Measurements from ENCODE around the gene JAKMIP3. TPM values are rescaled to one million over a fixed set of nuclear protein-coding genes. Genes with fewer than 3 reads are reported as not detected.

Gene JAKMIP3
- total and polyA plus RNA-seq, 9 of the 15 experiments (the other 6 are each of a cell fraction or from before 2014, with no cell fraction given), result 0.04 TPM; not detected in 8

DNA sequence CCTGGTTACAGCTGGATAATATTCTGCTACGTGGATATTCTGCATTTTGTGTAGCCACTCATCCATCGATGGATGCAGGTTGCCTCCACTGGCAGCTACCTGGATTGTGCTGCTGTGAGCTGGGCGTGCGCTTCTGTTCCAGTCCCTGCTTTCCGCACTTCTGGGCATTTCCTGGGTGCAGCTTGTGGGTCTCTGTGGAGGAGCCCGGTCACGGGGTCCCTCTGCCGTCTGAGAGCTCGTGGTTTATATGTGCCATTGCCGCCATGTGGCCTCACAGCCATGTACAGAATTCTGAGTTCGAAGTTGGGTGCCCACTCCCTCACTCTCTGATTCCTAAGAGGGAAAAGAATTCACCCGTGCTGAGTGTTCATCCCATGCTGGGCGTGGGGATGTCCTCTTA, 38.3 kb downstream of the JAKMIP3 start (continued):
- TF ChIP-seq, protein P1, sequence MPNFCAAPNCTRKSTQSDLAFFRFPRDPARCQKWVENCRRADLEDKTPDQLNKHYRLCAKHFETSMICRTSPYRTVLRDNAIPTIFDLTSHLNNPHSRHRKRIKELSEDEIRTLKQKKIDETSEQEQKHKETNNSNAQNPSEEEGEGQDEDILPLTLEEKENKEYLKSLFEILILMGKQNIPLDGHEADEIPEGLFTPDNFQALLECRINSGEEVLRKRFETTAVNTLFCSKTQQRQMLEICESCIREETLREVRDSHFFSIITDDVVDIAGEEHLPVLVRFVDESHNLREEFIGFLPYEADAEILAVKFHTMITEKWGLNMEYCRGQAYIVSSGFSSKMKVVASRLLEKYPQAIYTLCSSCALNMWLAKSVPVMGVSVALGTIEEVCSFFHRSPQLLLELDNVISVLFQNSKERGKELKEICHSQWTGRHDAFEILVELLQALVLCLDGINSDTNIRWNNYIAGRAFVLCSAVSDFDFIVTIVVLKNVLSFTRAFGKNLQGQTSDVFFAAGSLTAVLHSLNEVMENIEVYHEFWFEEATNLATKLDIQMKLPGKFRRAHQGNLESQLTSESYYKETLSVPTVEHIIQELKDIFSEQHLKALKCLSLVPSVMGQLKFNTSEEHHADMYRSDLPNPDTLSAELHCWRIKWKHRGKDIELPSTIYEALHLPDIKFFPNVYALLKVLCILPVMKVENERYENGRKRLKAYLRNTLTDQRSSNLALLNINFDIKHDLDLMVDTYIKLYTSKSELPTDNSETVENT (CRISPR knock-in tag; IDR thresholded peaks at IDR 0.05), result no peak

DNA sequence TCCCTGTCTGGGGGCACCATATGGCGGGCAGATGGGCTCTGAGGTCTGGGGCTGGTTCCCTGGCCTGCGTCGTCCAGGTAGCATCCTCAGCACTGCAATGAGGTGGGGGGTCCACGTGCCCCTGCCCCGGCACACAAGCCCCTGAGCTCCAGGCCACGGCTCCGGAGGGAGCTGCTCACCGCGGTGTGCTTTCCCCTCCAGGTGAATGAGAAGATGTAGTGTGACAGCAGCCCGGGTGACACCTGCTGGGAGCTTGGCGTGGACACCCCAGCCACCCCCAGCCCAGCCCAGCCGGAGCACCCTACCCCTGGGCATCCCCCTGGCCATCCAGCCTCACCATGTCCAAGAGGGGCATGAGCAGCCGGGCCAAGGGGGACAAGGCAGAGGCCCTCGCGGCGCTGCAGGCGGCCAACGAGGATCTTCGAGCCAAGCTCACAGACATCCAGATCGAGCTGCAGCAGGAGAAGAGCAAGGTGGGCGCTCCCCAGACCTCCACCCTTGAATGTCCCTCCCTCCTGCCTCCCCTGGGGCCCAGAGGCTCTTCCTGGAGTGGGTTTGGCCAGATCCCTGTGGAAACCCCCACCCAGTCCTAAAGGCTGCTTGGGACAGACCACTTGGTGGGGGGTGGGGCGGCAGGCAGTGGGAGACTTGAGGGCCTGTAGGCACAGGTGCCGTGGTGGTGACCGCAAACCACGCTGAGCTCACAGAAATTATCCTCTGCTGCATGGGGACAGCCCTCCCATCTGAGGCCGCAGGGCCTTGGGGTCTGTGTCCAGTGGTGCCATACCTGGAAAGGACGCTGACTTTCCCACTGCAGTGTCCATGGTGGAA, 38.9 kb downstream of the JAKMIP3 start:
- no peak overlapping the region for H3K9ac ChIP-seq (ENCODE audit: insufficient read depth in 1 of 2, low read depth in 2 of 2, low read length in 2 of 2)
- DNase-seq (ENCODE audit: extremely low read depth in 1 of 4, low spot score in 3 of 4), result no peak
- no peak overlapping the region for H2AFZ ChIP-seq (ENCODE audit: low read depth, low read length)
- H3K4me2 ChIP-seq (ENCODE audit: insufficient read depth, low read length), result no peak overlapping the region
- no peaks in the 10 kb centered on the region for H3K79me2 ChIP-seq (ENCODE audit: control insufficient read depth, insufficient read depth, low read length)
- ATAC-seq, result no peak
- TF ChIP-seq, protein P2, sequence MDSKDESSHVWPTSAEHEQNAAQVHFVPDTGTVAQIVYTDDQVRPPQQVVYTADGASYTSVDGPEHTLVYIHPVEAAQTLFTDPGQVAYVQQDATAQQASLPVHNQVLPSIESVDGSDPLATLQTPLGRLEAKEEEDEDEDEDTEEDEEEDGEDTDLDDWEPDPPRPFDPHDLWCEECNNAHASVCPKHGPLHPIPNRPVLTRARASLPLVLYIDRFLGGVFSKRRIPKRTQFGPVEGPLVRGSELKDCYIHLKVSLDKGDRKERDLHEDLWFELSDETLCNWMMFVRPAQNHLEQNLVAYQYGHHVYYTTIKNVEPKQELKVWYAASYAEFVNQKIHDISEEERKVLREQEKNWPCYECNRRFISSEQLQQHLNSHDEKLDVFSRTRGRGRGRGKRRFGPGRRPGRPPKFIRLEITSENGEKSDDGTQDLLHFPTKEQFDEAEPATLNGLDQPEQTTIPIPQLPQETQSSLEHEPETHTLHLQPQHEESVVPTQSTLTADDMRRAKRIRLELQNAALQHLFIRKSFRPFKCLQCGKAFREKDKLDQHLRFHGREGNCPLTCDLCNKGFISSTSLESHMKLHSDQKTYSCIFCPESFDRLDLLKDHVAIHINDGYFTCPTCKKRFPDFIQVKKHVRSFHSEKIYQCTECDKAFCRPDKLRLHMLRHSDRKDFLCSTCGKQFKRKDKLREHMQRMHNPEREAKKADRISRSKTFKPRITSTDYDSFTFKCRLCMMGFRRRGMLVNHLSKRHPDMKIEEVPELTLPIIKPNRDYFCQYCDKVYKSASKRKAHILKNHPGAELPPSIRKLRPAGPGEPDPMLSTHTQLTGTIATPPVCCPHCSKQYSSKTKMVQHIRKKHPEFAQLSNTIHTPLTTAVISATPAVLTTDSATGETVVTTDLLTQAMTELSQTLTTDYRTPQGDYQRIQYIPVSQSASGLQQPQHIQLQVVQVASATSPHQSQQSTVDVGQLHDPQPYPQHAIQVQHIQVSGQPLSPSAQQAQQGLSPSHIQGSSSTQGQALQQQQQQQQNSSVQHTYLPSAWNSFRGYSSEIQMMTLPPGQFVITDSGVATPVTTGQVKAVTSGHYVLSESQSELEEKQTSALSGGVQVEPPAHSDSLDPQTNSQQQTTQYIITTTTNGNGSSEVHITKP (IDR thresholded peaks at IDR 0.05; ENCODE audit: partially characterized antibody), result peak; percentile 13
- TF ChIP-seq, protein P3, sequence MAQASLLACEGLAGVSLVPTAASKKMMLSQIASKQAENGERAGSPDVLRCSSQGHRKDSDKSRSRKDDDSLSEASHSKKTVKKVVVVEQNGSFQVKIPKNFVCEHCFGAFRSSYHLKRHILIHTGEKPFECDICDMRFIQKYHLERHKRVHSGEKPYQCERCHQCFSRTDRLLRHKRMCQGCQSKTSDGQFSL (CRISPR knock-in tag; IDR thresholded peaks at IDR 0.05), result no peak
- TF ChIP-seq, protein P3 (tag; IDR thresholded peaks at IDR 0.05), result no peak
- TF ChIP-seq TRIM28 (IDR thresholded peaks at IDR 0.05), result no peak
- no peaks in the 10 kb centered on the region for H3K36me3 ChIP-seq (ENCODE audit: control insufficient read depth, insufficient read depth, low read length)
- no peak overlapping the region for H3K27ac ChIP-seq (ENCODE audit: extremely low read depth, low read depth, low read length)
- H3K27me3 ChIP-seq (ENCODE audit: control insufficient read depth in 2 of 2, insufficient read depth in 2 of 2, low read length in 2 of 2), result peaks cover 6 to 51% of the 10 kb centered on the region in 2 experiments; a peak in 3 of 5 replicates
- no TSS peak for BruUV-seq (replicated peaks)
- CTCF ChIA-PET (ENCODE audit: low intra/inter-chr PET ratio), result no interaction called here
- in situ Hi-C loops (cut with MboI) (no loop called here), intact Hi-C loops (cut with micrococcal nuclease) (no loop called here)
- no peaks in the 10 kb centered on the region for H3K9me3 ChIP-seq (replicated peaks; ENCODE audit: control insufficient read depth, insufficient read depth, low read depth, low read length)
- H3K9me1 ChIP-seq (ENCODE audit: control insufficient read depth, insufficient read depth, low read length), result no peaks in the 10 kb centered on the region
- H3K4me3 ChIP-seq, result no peak overlapping the region
- 1% methylated on average over 9 of the region's 27 CpGs for WGBS (ENCODE audit: insufficient coverage, low coverage, missing lambda C conversion rate)
- H4K20me1 ChIP-seq (replicated peaks; ENCODE audit: control insufficient read depth, insufficient read depth, low read length), result 0 out of 2 replicates have a peak, but pooled peaks cover under 1% of the 10 kb centered on the region
- no peaks in the 10 kb centered on the region; a peak in 1 of 5 replicates for H3K4me1 ChIP-seq (replicated peaks in 1 of 2; ENCODE audit: control insufficient read depth in 2 of 2, insufficient read depth in 2 of 2, low read length in 2 of 2)
- POLR2A ChIA-PET, result interaction anchor here (1.6 kb wide), 1 partner anchor 208 kb away, joined by 3 read pairs; no protein-coding TSS in a partner anchor
- FAIRE-seq, result no peak

Measured in K562 (cell line).